WTC11 (cell line): ENCODE measurements around the gene SEMA5B. TPM values are rescaled to one million over a fixed set of nuclear protein-coding genes. Genes with fewer than 3 reads are reported as not detected.

Experiments used
- ATAC-seq: fragments of 200-7000 bp; cut with Tn5 transposase; 2 replicates; pipeline ENCODE4 v1.10.0; 2021; ENCODE audit warnings: mild to moderate bottlenecking, moderate library complexity
- CTCF ChIA-PET: fragments of 300-600 bp; sonication (Branson Sonifier 250); formaldehyde crosslinking; loops from one replicate; lab custom pipeline; 2021; ENCODE audit warnings: antibody characterized with exemption; lab: Charles Lee
- POLR2A ChIA-PET: fragments of 350-600 bp; sonication (Branson Sonifier 250); formaldehyde crosslinking; loops from one replicate; lab custom pipeline; 2021; ENCODE audit warnings: antibody characterized with exemption; lab: Charles Lee
- DNase-seq: peaks from one replicate; pipeline ENCODE4 v3.0.0; 2021; ENCODE audit warnings: low spot score
- H3K27ac Mint-ChIP-seq: 2 replicates; pipeline ENCODE4 v1.8.0; 2021; ENCODE audit warnings: mixed read lengths
- H3K27me3 Mint-ChIP-seq: 2 replicates; pipeline ENCODE4 v1.8.0; 2021; ENCODE audit warnings: low read depth, mild to moderate bottlenecking, moderate library complexity, mixed read lengths
- H3K36me3 Mint-ChIP-seq: 2 replicates; pipeline ENCODE4 v1.8.0; 2021; ENCODE audit warnings: mixed read lengths
- H3K4me1 Mint-ChIP-seq: 2 replicates; pipeline ENCODE4 v1.8.0; 2022; ENCODE audit warnings: mixed read lengths
- H3K4me3 Mint-ChIP-seq: 2 replicates; pipeline ENCODE4 v1.8.0; 2021; ENCODE audit warnings: mild to moderate bottlenecking, moderate library complexity, mixed read lengths
- H3K9me3 Mint-ChIP-seq: 2 replicates; pipeline ENCODE4 v1.8.0; 2021; ENCODE audit warnings: mixed read lengths
- ELF4 ChIP-seq: sonication (generic); formaldehyde crosslinking; IDR thresholded peaks from 2 replicates; pipeline ENCODE4 v1.8.1; 2022; ENCODE audit warnings: low read depth, mild to moderate bottlenecking, moderate library complexity, missing genetic modification reagents
- JAZF1 ChIP-seq: fragments of 250-450 bp; sonication (Bioruptor Pico); IDR thresholded peaks from 2 replicates; pipeline ENCODE4 v1.9.0; 2021; ENCODE audit warnings: moderate library complexity, mild to moderate bottlenecking, inconsistent platforms
- MLX ChIP-seq: sonication (generic); formaldehyde crosslinking; IDR thresholded peaks from 2 replicates; pipeline ENCODE4 v1.8.1; 2023; ENCODE audit warnings: mild to moderate bottlenecking, missing genetic modification reagents, moderate library complexity
- NFE2L1 ChIP-seq: sonication (generic); formaldehyde crosslinking; IDR thresholded peaks from 2 replicates; pipeline ENCODE4 v1.8.1; 2023; ENCODE audit warnings: missing genetic modification reagents
- NFYB ChIP-seq: sonication (generic); formaldehyde crosslinking; conservative IDR thresholded peaks from 2 replicates; pipeline ENCODE4 v1.8.0; 2022; ENCODE audit warnings: low read depth, missing genetic modification reagents
- ZNF423 ChIP-seq: fragments of 250-450 bp; sonication (Bioruptor Pico); IDR thresholded peaks from 2 replicates; pipeline ENCODE4 v2.1.2; 2022; ENCODE audit warnings: mild to moderate bottlenecking, moderate library complexity
- total RNA-seq: library from RNA; stranded (reverse); gene quantifications from 3 replicates; pipeline ENCODE4 v1.2.3, GENCODE V29; 2021
- TF ChIP-seq, protein P1 (sequence below): fragments of 250-450 bp; sonication (Bioruptor Pico); IDR thresholded peaks from 2 replicates; pipeline ENCODE4 v1.9.0; 2021; ENCODE audit warnings: mild to moderate bottlenecking
- TF ChIP-seq, protein P2 (sequence below): sonication (generic); formaldehyde crosslinking; IDR thresholded peaks from 2 replicates; pipeline ENCODE4 v1.8.1; 2022; ENCODE audit warnings: low read depth, mild to moderate bottlenecking, moderate library complexity, missing genetic modification reagents, borderline replicate concordance
- TF ChIP-seq, protein P3 (sequence below): sonication (generic); formaldehyde crosslinking; IDR thresholded peaks from 2 replicates; pipeline ENCODE4 v1.8.1; 2022; ENCODE audit warnings: missing genetic modification reagents, borderline replicate concordance
- TF ChIP-seq, protein P4 (sequence below): sonication (generic); formaldehyde crosslinking; IDR thresholded peaks from 2 replicates; pipeline ENCODE4 v1.8.1; 2022; ENCODE audit warnings: mild to moderate bottlenecking, missing genetic modification reagents, moderate library complexity, borderline replicate concordance

The SEMA5B gene
- total RNA-seq, 1 experiment from 2014 or later, result 20.7 TPM

- TF ChIP-seq, protein P1, sequence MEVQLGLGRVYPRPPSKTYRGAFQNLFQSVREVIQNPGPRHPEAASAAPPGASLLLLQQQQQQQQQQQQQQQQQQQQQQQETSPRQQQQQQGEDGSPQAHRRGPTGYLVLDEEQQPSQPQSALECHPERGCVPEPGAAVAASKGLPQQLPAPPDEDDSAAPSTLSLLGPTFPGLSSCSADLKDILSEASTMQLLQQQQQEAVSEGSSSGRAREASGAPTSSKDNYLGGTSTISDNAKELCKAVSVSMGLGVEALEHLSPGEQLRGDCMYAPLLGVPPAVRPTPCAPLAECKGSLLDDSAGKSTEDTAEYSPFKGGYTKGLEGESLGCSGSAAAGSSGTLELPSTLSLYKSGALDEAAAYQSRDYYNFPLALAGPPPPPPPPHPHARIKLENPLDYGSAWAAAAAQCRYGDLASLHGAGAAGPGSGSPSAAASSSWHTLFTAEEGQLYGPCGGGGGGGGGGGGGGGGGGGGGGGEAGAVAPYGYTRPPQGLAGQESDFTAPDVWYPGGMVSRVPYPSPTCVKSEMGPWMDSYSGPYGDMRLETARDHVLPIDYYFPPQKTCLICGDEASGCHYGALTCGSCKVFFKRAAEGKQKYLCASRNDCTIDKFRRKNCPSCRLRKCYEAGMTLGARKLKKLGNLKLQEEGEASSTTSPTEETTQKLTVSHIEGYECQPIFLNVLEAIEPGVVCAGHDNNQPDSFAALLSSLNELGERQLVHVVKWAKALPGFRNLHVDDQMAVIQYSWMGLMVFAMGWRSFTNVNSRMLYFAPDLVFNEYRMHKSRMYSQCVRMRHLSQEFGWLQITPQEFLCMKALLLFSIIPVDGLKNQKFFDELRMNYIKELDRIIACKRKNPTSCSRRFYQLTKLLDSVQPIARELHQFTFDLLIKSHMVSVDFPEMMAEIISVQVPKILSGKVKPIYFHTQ (CRISPR knock-in tag), result no peak
- no peak for TF ChIP-seq NFE2L1 (CRISPR knock-in tag)
Observed at GRCh38 chr3:123070510-123070909, 42.9 kb upstream of the SEMA5B start (continued).

DNA sequence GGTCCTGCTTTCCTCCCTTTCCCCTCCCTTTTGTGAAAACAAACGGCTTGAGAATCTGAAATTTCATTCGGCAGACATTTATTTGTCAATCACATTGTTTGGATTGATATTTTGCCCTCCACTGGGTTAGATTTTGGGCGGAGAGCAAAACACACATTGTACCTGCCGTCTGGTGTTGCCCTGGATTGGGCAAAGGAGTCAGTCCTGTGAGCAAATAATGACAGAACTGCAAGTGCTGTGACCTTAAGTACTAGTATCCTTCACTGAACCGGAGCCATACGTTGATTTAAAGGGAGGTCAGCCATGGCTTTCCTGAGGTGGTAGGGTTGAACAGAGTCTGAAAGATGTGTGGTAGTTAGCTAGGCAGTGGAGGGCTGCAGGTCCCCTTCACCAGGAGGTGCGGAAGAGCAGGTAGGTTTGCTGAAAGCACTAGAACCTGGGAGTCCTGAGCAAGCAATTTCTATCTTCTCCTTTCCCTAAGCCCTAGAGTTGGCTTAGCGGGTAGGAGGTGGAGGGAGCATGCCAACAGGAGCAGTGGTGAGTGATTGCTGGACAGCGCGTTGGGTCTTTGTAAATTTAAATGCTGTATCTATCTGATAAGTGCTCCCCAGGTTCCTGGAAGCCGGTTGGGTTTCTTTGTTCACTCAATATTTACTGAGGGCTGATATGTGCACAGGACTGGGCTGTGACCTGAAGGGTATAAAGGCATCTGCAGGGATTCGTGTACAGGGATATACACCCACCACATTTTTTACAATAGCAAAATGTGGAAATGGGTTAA is 41.2 kb upstream of the SEMA5B start:
- peak overlapping the region; percentile 88 for H3K4me3 Mint-ChIP-seq
- ATAC-seq (no peak), DNase-seq (no peak)
- H3K27me3 Mint-ChIP-seq, result peaks cover 31% of the 10 kb centered on the region
- H3K36me3 Mint-ChIP-seq, result no peaks in the 10 kb centered on the region
- ChIA-PET CTCF (interaction anchor here (0.6 to 2.9 kb wide), 7 partner anchors 8 to 379 kb away, joined by 5 to 14 read pairs (median 7); partner anchors contain the start of gene ADCY5), POLR2A (interaction anchor here (0.8 to 1.9 kb wide), 2 partner anchors 9 to 47 kb away, joined by 3 to 5 read pairs; no protein-coding TSS in a partner anchor)
- peak overlapping the region; percentile 61 for H3K27ac Mint-ChIP-seq
- H3K9me3 Mint-ChIP-seq, result peaks cover 5% of the 10 kb centered on the region; the same call in 1 of the 2 replicates
- H3K4me1 Mint-ChIP-seq, result peaks cover 45% of the 10 kb centered on the region
- no peak for TF ChIP-seq ELF4 (CRISPR knock-in tag)
- TF ChIP-seq, protein P2, sequence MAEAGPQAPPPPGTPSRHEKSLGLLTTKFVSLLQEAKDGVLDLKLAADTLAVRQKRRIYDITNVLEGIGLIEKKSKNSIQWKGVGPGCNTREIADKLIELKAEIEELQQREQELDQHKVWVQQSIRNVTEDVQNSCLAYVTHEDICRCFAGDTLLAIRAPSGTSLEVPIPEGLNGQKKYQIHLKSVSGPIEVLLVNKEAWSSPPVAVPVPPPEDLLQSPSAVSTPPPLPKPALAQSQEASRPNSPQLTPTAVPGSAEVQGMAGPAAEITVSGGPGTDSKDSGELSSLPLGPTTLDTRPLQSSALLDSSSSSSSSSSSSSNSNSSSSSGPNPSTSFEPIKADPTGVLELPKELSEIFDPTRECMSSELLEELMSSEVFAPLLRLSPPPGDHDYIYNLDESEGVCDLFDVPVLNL, result no peak

DNA sequence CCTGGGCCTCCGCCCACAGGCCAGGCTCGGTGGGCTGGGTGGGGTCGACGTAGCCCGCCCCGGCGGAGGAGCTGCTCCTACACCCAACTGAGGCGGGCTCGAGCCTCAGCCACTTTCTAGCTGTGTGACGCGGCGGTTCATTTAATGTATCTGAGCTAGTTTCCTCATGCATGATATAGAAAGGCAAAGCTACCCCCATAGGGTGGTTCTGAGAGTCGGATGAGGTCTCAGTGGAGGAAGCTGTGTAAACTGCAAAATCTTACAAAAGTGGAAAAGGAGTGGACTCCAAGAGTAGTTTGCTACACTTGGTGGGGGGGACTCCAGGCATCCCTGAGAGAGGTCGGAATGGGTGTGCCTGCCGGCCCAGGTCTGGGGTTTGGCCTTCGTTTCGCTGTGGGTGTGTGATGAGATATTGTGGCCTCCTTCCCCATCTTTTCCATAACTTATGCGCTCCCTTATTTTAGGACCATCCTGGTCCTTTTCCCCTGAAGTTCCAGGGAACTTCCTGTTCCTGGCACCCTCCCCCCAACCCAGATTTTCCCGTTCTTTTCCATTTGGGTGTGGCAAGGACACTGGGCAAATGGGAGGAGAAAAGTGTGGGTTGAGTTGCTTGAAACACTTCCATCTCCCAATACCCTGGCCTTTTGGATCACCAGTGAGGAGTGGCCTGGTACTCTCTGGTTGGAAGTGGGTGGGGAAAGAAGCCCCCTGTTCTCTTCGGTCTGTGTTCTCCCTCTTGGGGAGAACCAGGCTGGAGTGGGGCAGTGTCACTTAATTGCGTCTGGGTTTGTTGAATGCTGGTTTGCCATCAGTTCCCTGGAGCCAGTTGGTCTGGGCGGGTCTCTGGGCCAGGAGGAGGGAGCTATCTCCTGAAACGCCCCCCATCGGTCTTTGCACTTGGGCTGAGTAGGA is 40.4 kb upstream of the SEMA5B start:
- Mint-ChIP-seq H3K27me3 (peaks cover 33% of the 10 kb centered on the region), H3K4me1 (peaks cover 44% of the 10 kb centered on the region), H3K9me3 (peaks cover 5% of the 10 kb centered on the region; the same call in 1 of the 2 replicates), H3K36me3 (no peaks in the 10 kb centered on the region), H3K27ac (peak overlapping the region; percentile 61), H3K4me3 (peak overlapping the region; percentile 88)
- ChIA-PET CTCF (interaction anchor here (0.6 to 2.9 kb wide), 16 partner anchors 9 to 389 kb away, joined by 3 to 16 read pairs (median 6); partner anchors contain the start of genes ADCY5 and SEMA5B), POLR2A (interaction anchor here (0.8 to 1.9 kb wide), 4 partner anchors 9 to 247 kb away, joined by 3 to 5 read pairs (median 4); no protein-coding TSS in a partner anchor)
- ATAC-seq, result peak; percentile 60
- TF ChIP-seq JAZF1 (CRISPR knock-in tag), result no peak
- no peak for TF ChIP-seq NFYB (CRISPR knock-in tag)
- TF ChIP-seq, protein P3, sequence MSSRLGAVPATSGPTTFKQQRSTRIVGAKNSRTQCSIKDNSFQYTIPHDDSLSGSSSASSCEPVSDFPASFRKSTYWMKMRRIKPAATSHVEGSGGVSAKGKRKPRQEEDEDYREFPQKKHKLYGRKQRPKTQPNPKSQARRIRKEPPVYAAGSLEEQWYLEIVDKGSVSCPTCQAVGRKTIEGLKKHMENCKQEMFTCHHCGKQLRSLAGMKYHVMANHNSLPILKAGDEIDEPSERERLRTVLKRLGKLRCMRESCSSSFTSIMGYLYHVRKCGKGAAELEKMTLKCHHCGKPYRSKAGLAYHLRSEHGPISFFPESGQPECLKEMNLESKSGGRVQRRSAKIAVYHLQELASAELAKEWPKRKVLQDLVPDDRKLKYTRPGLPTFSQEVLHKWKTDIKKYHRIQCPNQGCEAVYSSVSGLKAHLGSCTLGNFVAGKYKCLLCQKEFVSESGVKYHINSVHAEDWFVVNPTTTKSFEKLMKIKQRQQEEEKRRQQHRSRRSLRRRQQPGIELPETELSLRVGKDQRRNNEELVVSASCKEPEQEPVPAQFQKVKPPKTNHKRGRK (CRISPR knock-in tag), result no peak
- TF ChIP-seq MLX, result no peak
- no peak for TF ChIP-seq ZNF423 (CRISPR knock-in tag)
- TF ChIP-seq, protein P4, sequence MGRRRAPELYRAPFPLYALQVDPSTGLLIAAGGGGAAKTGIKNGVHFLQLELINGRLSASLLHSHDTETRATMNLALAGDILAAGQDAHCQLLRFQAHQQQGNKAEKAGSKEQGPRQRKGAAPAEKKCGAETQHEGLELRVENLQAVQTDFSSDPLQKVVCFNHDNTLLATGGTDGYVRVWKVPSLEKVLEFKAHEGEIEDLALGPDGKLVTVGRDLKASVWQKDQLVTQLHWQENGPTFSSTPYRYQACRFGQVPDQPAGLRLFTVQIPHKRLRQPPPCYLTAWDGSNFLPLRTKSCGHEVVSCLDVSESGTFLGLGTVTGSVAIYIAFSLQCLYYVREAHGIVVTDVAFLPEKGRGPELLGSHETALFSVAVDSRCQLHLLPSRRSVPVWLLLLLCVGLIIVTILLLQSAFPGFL, result no peak
- DNase-seq, result peak; percentile 66
